RCC 7860 (cell line): ENCODE data around the gene ERF.
A peak's percentile ranks its signal among the peaks of the same experiment; 100 is the strongest.

Experiments
- DNase-seq: peaks from one replicate; pipeline ENCODE4 v3.0.0-alpha.2; 2015; ENCODE audit warnings: low spot score
- FAIRE-seq: peaks from 2 replicates; lab custom pipeline; 2012; peaks lifted over from hg19 to GRCh38; lab: Jason Lieb, UNC

ERF gene

GRCh38 chr19:42255766-42256745 lies 1.1 kb upstream of the ERF start:
- peak; percentile 25 for DNase-seq
- no peak for FAIRE-seq

- no peak for FAIRE-seq
These were observed 659 bp downstream of the ERF start for GRCh38 chr19:42254089-42254849.

GRCh38 chr19:42253245-42254088 lies 1.5 kb downstream of the ERF start:
- DNase-seq = peak; percentile 13
- FAIRE-seq = no peak

More at GRCh38 chr19:42254089-42254849, 659 bp downstream of the ERF start:
- no peak for DNase-seq

GRCh38 chr19:42252365-42253244 lies 2.3 kb downstream of the ERF start:
- DNase-seq (no peak), FAIRE-seq (no peak)

- FAIRE-seq (no peak), DNase-seq (no peak)
These were observed 3.2 kb downstream of the ERF start for GRCh38 chr19:42251572-42252358.

- FAIRE-seq = no peak
- no peak for DNase-seq
These were observed 4.0 kb downstream of the ERF start for GRCh38 chr19:42250666-42251531.

- DNase-seq = no peak
- FAIRE-seq = no peak
These were observed 4.7 kb downstream of the ERF start for GRCh38 chr19:42250183-42250665.

GRCh38 chr19:42249769-42250168 lies 5.2 kb downstream of the ERF start:
- DNase-seq = no peak
- FAIRE-seq = no peak

GRCh38 chr19:42249149-42249750 lies 5.7 kb downstream of the ERF start:
- no peak for DNase-seq

GRCh38 chr19:42248270-42249148 lies 6.4 kb downstream of the ERF start:
- no peak for FAIRE-seq
- no peak for DNase-seq

More at GRCh38 chr19:42249149-42249750, 5.7 kb downstream of the ERF start:
- no peak for FAIRE-seq

GRCh38 chr19:42247640-42248199 lies 7.2 kb downstream of the ERF start:
- DNase-seq (no peak), FAIRE-seq (no peak)

GRCh38 chr19:42246922-42247639 lies 7.8 kb downstream of the ERF start:
- no peak for DNase-seq

GRCh38 chr19:42246143-42246921 lies 8.6 kb downstream of the ERF start:
- no peak for FAIRE-seq

More at GRCh38 chr19:42246922-42247639, 7.8 kb downstream of the ERF start:
- no peak for FAIRE-seq

GRCh38 chr19:42245231-42245630 lies 9.7 kb downstream of the ERF start:
- FAIRE-seq = no peak
- no peak for DNase-seq

More at GRCh38 chr19:42246143-42246921, 8.6 kb downstream of the ERF start:
- peak; percentile 39 for DNase-seq
